Prostate gland (tissue), 2 donors: Measurements from ENCODE around the gene FNBP1. TPM values are rescaled to one million over a fixed set of nuclear protein-coding genes. Genes with fewer than 3 reads are reported as not detected.

Experiments
- DNase-seq: peaks from one replicate; pipeline ENCODE4 v3.0.0-alpha.2; 2019; ENCODE audit warnings: low spot score
- H3K27ac ChIP-seq, 2 donors: fragments of 200-600 bp; sonication (generic); 2 replicates each; pipeline ENCODE4 v1.5.1; 2017 to 2019
- H3K27me3 ChIP-seq: fragments of 200-600 bp; sonication (generic); replicated peaks from 2 replicates; pipeline ENCODE4 v1.5.1; 2019; ENCODE audit not compliant: insufficient read depth
- H3K36me3 ChIP-seq, 2 donors: fragments of 200-600 bp; sonication (generic); 1 replicate in 1 of 2; 2 replicates in 1 of 2; pipeline versions ENCODE4 v1.5.1 to v1.8.1; 2017 to 2019
- H3K4me1 ChIP-seq: fragments of 200-600 bp; sonication (generic); replicated peaks from 2 replicates; pipeline ENCODE4 v1.5.1; 2019
- H3K4me3 ChIP-seq, 2 donors: fragments of 200-600 bp; sonication (generic); 2 replicates each; pipeline ENCODE4 v1.5.1; 2017 to 2019
- H3K9me3 ChIP-seq: fragments of 200-600 bp; sonication (generic); 2 replicates; pipeline ENCODE4 v1.5.1; 2017
- CTCF ChIP-seq, 4 experiments: fragments of 200-600 bp in 2 of 4; fragments of 450-650 bp in 2 of 4; sonication (generic) in 2 of 4; IDR thresholded peaks; 1 replicate in 3 of 4; 2 replicates in 1 of 4; pipeline ENCODE4 v1.5.1; 2016 to 2019; ENCODE audit warnings: antibody characterized with exemption in 4 of 4, mild to moderate bottlenecking in 2 of 4, moderate library complexity in 2 of 4
- POLR2A ChIP-seq: fragments of 450-650 bp; IDR thresholded peaks from one replicate; pipeline ENCODE4 v1.6.1; 2016; ENCODE audit warnings: antibody characterized with exemption, mild to moderate bottlenecking
- POLR2AphosphoS5 ChIP-seq: sonication (generic); formaldehyde crosslinking; IDR thresholded peaks from one replicate; pipeline ENCODE4 v1.6.1; 2017; ENCODE audit warnings: antibody characterized with exemption
- WGBS: methylation state at CpG from one replicate; pipeline ENCODE4 v1.1.5; 2018; 5-methylcytosine and 5-hydroxymethylcytosine counted together
- intact Hi-C: fragments of 100-400 bp; cut with DNase I; formaldehyde crosslinking; loops from one replicate; pipeline ENCODE4 v1.14.2; 2022
- total RNA-seq, 2 donors: library from RNA; depleted of rRNA; stranded (reverse); fragments of >200 nt; gene quantifications; one replicate each; pipeline ENCODE4 v1.1.0, GENCODE V29; 2016

The FNBP1 gene
- total RNA-seq, 2 donors from 2014 or later, result 34.6 to 93.7 TPM

- intact Hi-C loops, result no loop called here
- Histone ChIP-seq H3K9me3 (no peaks in the 10 kb centered on the region), H3K36me3 (peaks cover 18 to 41% of the 10 kb centered on the region in 2 donors), H3K4me3 (no peak overlapping the region), H3K4me1 (no peaks in the 10 kb centered on the region), H3K27ac (no peak overlapping the region), H3K27me3 (no peaks in the 10 kb centered on the region)
- 88% methylated on average over 11 of the region's 11 CpGs for WGBS
- TF ChIP-seq POLR2A, result no peak
- TF ChIP-seq POLR2AphosphoS5, result no peak
- no peak for TF ChIP-seq CTCF (IDR thresholded peaks at IDR 0.05)
- DNase-seq, result no peak
Observed at GRCh38 chr9:129878291-129878690, 164.7 kb downstream of the FNBP1 start.

GRCh38 chr9:129876815-129877214, 166.2 kb downstream of the FNBP1 start:
- 96% methylated on average over 7 of the region's 7 CpGs for WGBS
- Histone ChIP-seq H3K27me3 (no peaks in the 10 kb centered on the region), H3K36me3 (peaks cover 18 to 41% of the 10 kb centered on the region in 2 donors), H3K4me1 (no peaks in the 10 kb centered on the region), H3K9me3 (no peaks in the 10 kb centered on the region), H3K4me3 (no peak overlapping the region), H3K27ac (no peak overlapping the region)
- no peak for TF ChIP-seq POLR2A
- no peak for TF ChIP-seq POLR2AphosphoS5
- TF ChIP-seq CTCF (IDR thresholded peaks at IDR 0.05), result no peak
- no peak for DNase-seq
- intact Hi-C loops, result no loop called here

GRCh38 chr9:129875687-129876395, 167.1 kb downstream of the FNBP1 start:
- intact Hi-C loops, result no loop called here
- Histone ChIP-seq H3K4me3 (no peak overlapping the region), H3K27ac (no peak overlapping the region), H3K27me3 (no peaks in the 10 kb centered on the region), H3K36me3 (peaks cover 18 to 41% of the 10 kb centered on the region in 2 donors), H3K4me1 (no peaks in the 10 kb centered on the region), H3K9me3 (no peaks in the 10 kb centered on the region)
- TF ChIP-seq CTCF (IDR thresholded peaks at IDR 0.05) (no peak), POLR2A (no peak), POLR2AphosphoS5 (no peak)
- whole genome bisulfite sequencing, result 96% methylated on average over 27 of the region's 27 CpGs
- no peak for DNase-seq

- H3K36me3 ChIP-seq, result peaks cover 18 to 34% of the 10 kb centered on the region in 2 donors
- no peak overlapping the region for H3K4me3 ChIP-seq
- DNase-seq, result no peak
- H3K9me3 ChIP-seq, result no peaks in the 10 kb centered on the region
- no peak overlapping the region for H3K27ac ChIP-seq
- WGBS, result 87% methylated on average over 21 of the region's 23 CpGs
- TF ChIP-seq CTCF (IDR thresholded peaks at IDR 0.05), result no peak
- no peak for TF ChIP-seq POLR2A
- no peak for TF ChIP-seq POLR2AphosphoS5
- H3K27me3 ChIP-seq, result no peaks in the 10 kb centered on the region
- no peaks in the 10 kb centered on the region for H3K4me1 ChIP-seq
- intact Hi-C loops, result no loop called here
Observed at GRCh38 chr9:129875181-129875611, 167.8 kb downstream of the FNBP1 start.
